AML-193 (cell line): ENCODE data around the gene NSDHL.
A peak's percentile ranks its signal among the peaks of the same experiment; 100 is the strongest.
"Not testable (repeated sequence)": the region's sequence is repeated elsewhere in the genome, so short reads cannot be mapped to it uniquely, and the experiment has no call there.

Experiments
- DNase-seq, 2 experiments: peaks; one replicate each; lab custom pipeline; 2025; lab: John Stamatoyannopoulos, UW

Gene NSDHL

DNA sequence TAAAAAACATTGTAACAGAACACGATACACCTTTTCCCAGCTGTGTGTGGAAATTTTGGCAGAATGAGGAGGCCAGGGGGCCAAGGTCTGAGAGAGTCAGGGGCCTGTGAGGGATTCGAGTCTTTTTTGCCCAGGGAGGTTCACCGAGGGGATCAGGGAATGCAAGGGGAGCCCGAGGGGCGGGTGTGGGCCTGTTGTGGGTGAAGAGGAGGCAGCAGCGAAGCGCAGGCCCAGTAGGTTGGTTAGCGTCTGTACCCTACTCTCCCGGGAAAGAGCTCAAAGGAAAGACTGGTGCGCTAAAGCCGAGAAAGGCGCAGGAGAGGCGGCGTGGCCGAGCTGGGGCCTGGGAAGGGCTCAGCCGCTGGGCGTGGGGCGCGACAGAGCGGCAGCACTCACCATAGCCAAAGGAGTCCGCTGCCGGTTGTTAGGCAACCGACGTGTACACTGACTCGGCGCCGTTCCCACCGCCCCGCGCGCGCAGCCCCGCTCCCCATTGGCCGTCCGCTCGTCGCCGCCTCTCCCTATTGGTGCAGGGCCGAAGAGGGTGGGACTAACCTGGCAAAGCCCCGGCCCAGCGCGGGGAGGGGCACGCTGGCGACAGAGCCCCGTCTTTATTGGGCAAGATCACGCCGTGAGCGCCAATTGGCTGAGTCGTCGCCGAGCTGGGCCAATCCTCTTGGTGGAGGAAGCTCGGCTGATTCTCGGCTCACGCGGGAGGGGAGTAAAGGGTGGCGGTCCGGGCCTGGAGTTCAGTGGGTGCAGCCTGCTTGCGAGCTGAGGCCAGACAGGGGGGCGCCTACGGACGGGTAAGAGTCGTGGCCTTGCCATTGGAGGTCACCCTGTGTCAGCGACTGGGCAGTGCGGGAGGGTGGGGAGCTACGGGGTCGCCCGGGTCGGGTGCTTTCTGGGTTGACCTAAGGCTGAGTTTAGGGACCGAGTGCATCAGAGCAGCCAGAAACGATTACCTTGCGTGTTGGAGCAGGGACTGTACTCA, at the start of gene NSDHL, which contains the start of gene CETN2:
Gene NSDHL (plus strand): TSS at position 752 of the 994 bp plus-strand sequence. CDS start 15,262 bp downstream, outside the sequence.
Gene CETN2 (minus strand): TSS at position 446 of the 994 bp plus-strand sequence. CDS start 47 bp downstream, at position 399.
- peak; percentile 79 to 91 for DNase-seq

- DNase-seq, result not testable (repeated sequence)
These were observed 43.8 kb upstream of the NSDHL start for GRCh38 chrX:152787062-152787461.

DNA sequence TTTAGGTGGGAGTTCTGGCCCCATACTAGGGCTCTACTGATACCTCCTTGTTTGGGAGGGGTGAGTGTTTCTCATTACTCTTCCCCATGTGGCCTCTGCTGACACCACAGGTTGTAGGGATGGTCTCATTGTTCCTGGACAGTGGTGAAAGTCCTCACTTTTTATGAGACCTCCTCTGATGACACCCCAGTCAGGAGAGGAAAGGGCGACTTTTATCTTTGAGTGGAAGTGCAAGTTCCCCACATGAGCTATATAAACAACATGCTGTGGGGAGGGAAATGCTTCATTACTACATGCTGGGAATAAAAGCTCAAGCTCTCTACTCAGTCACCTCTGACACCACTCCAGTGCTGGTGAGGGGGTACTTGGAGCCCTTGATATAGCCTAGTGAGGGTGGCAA, 31.9 kb upstream of the NSDHL start:
- no peak for DNase-seq

DNA sequence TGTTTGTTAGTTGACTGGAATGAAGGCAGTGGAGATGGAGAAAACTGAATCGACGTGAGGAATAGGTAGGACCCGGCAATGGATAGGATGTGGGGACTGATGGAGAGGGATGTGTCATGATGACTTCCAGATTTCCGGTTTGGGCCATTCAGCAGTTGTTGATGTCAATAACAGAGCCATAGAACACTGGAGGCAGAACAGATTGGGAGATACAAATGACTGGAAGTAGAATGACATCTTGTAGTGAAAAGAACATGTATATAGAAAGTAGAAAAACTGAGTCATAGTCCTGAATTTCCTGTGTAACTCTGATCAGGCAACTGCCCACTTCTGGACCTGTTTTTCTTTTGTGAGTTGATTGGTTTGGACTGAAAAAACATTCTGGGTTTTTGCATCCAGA, 24.8 kb upstream of the NSDHL start:
- no peak for DNase-seq

DNA sequence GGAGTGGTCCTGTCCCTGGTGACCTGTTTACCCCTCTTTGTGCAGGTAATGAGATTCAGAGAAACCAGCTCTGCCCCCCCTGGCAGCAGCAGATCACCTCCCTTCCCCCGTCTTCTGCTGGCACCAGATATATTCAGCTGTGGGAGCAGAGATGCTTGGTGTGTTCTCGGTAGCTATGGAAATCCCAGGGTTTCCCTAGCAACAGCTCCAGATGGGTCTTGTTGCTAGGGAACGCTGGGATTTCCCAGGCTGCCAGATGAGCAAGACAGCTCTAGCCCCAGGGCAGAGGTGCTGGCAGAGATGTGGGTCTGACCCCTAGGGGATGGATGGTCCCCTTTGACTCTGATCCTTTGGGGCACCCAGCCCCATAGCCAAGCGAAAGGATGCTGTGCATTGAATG, 20.5 kb upstream of the NSDHL start:
- no peak for DNase-seq

GRCh38 chrX:152813206-152813605, 17.7 kb upstream of the NSDHL start:
- no peak for DNase-seq

- no peak for DNase-seq
These were observed 16.8 kb upstream of the NSDHL start for GRCh38 chrX:152814048-152814447.

GRCh38 chrX:152817078-152817764, 13.6 kb upstream of the NSDHL start:
- DNase-seq, result peak; percentile 2 to 7

DNA sequence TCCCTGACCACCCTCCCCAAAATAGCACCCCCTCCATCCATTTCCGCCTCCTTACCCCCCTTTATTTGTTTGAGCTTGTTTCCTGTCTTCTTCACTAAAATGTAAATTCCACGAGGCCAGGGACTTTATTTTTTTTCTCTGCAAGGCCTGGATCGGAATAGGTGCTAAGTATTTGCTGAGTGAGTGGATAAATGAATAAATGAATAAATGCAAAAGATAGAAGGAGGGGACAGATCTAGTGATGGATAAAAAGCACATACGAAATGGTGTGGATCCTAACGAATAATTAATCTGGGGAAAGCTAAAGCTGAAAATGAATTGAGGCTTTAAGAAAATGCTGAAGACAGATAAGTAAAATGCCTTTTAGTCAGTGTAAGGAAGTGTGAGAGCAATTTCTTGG, 12.5 kb upstream of the NSDHL start:
- no peak for DNase-seq

GRCh38 chrX:152819266-152819665, 11.6 kb upstream of the NSDHL start:
- no peak for DNase-seq

DNA sequence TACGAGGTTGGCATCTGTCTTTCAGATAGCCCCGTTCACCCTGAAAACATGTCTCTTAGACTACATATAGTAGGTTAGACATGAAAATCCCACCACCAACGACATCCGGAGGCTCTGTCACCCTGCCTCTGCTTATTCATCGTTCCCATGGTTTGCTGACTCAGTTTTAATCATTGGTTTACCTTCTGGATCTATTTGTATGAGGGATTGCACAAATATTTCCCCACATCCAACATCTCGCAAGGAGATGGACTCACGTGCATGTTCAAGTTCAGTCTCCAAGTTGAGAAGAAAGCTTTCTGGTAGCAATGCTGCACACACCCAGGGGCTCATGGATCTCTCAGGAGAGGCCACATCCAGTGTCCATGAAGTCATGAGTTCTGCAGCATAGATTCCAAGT, 11.1 kb upstream of the NSDHL start:
- DNase-seq, result no peak

GRCh38 chrX:152821145-152821765, 9.6 kb upstream of the NSDHL start:
- DNase-seq, result no peak

DNA sequence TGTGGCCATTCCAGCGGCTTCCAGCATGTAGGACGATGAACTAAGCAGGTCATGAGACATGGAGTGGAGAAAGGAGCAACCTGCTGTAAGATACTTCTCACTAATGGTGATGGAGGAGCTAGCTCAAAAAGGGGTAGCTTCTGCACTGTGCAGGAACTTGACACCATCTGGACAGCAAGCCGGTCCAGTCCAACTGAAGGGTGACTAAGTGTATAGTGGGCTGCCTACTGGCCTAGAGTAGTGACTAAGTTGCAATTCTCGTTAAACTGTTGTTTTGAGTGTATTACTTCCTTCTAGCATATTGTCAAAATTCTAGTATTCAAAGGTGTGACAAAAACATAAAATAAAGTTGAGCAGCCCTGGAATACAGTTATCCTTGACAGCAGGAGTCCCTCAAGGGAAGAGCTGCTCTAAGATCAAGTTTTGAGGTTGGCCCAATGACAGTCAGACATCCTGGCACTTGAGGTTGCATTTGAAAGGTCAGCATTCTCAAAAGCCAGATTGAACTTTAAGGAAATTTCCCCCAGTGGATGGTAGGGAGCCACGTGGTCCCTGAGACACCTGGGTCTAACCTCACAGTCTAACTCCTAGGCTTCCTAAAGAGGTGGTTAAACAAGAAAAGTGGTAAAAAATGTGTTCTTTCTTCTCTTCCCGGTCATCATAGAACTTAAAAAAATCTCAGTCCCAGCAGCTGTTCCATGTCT, 8.3 kb upstream of the NSDHL start:
- DNase-seq, result no peak

DNA sequence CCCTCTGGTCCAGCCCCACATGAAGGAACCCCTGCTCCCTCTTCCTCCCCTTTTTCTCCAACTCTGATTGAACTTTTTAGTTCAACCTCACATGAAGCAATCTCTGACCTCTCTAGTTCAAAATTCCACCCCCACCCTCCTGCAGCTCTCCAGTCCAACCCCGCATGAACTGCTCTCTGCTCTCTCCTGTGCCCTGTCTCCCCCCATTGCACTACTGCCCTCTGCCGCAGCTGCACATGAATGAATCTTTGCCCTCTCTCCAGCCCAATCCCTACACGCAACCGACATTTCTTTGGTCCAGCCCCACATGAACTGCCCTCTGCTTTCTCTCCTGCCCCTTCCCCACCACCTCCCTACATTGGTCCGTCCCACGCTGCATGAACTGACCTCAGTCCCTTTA, 7.2 kb upstream of the NSDHL start:
- DNase-seq, result no peak

DNA sequence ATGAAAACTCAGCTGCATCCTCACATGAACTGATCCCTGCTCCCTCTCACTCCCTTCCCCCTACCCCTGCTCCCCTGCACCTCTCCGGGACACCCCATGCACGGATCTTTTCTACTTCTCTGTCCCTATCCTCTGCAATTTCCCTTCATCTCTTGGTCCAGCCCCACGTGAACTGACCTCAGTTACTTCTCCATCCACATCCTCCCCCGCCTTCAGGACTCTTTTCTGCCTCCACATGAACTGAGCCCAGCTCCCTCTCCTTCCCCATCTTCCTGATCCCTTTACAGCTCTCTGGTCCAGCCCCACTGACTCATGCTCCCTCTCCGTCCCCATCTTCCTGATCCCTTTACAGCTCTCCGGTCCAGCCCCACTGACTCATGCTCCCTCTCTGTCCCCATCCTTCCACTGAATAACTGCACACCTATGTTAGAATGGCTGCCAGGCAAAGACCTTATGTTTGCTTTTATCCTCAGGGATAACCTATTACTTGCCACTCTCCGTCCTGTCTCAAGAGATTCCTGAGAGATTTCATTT, 6.0 kb upstream of the NSDHL start:
- no peak for DNase-seq

DNA sequence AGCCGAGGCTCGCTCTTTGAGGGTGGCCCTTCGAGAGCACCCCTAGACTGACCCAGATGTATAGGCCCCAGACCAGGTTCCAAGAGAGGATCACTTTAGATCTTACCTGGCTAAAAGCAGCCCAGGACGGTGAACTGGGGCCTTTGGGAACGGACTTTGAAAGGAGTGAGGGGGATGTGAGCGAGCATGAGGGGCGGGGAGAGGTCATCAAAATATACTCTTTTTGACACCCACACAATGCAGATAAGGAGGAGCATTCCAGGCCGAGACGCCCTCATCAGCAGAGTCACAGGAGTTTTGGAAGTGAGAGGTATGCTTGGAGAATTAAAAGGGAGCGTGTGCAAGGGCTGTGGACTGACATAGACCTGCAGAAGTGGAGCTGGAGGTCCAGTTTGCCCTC, 528 bp downstream of the NSDHL start:
- DNase-seq, result no peak

DNA sequence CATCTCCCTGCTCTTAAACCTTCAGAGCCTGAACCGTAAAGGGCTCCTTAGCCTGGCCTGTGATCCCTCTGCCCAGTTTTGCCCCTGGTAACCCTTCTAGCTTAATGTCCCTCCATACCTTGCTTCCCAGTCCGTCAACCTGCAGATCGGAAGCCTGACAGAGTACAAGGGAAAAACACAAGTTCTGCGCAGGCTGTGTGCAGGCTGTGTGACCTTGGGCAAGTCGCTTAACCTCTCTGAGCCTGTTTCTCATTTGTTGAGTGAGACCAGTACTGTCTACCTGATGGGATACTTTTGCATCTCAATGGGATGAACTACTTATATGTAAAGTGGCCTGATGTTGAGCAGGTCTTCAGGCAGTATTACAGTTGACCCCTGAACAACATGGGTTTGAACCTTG, 1.7 kb downstream of the NSDHL start:
- no peak for DNase-seq

DNA sequence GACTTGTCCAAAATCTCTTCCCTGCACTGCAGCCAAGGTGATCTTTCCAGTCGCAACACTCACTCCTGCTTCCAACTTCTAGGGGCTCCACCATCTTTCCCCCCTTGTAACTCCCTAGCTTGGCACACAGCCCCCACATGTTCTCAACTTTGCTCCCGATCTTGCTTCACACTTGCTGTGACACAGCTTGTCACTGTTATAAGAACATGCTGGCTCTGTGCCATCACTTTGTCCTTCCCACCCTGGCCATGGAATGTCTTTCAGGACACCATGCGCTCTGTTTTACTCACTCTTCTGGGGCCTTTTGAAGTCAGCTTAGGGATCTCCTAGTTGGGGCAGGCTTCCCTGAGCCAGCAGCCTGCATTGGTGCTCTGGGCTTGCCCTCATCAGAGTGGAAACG, 2.5 kb downstream of the NSDHL start:
- no peak for DNase-seq

GRCh38 chrX:152835470-152835869, 4.6 kb downstream of the NSDHL start:
- DNase-seq, result not testable (repeated sequence)

GRCh38 chrX:152842772-152843338, 12.0 kb downstream of the NSDHL start:
- DNase-seq, result no peak

- DNase-seq, result no peak
These were observed 13.0 kb downstream of the NSDHL start for GRCh38 chrX:152843852-152844251.
